Large intestine (tissue), 12 donors: ENCODE data around the gene ATP23. TPM values are rescaled to one million over a fixed set of nuclear protein-coding genes. Genes with fewer than 3 reads are reported as not detected.

ENCODE experiments used
- DNase-seq, 2 donors: peaks; one replicate each; pipeline versions ENCODE4 v3.0.0 to v3.0.0-alpha.2; 2013
- H3K27ac ChIP-seq: one replicate; pipeline ENCODE4 v1.5.1; 2013; ENCODE audit warnings: low read length
- H3K27me3 ChIP-seq: 2 replicates; pipeline ENCODE4 v1.6.1; 2013; ENCODE audit warnings: low read length; ENCODE audit not compliant: control insufficient read depth, insufficient read depth
- H3K36me3 ChIP-seq: 2 replicates; pipeline ENCODE4 v1.6.1; 2013; ENCODE audit warnings: low read length; ENCODE audit not compliant: control insufficient read depth, insufficient read depth
- H3K4me1 ChIP-seq: one replicate; pipeline ENCODE4 v1.6.1; 2013; ENCODE audit warnings: low read length; ENCODE audit not compliant: control insufficient read depth, insufficient read depth
- H3K4me3 ChIP-seq: one replicate; pipeline ENCODE4 v1.5.1; 2013; ENCODE audit warnings: low read length
- H3K9me3 ChIP-seq: one replicate; pipeline ENCODE4 v1.6.1; 2013; ENCODE audit warnings: mild to moderate bottlenecking, low read depth, low read length, moderate library complexity; ENCODE audit not compliant: control insufficient read depth
- WGBS: methylation state at CpG from one replicate; pipeline ENCODE4 v1.1.5; 2013; ENCODE audit warnings: low lambda C conversion rate; ENCODE audit not compliant: insufficient coverage; 5-methylcytosine and 5-hydroxymethylcytosine counted together
- long read RNA-seq, 11 donors: transcript quantifications; one replicate each; lab custom pipeline, GENCODE V29; 2026
- polyA plus RNA-seq: library from polyadenylated mRNA; unstranded; fragments of 120-200 nt; gene quantifications from one replicate; pipeline ENCODE4 v1.2.1, GENCODE V29; 2013

Gene ATP23
- polyA plus RNA-seq, result 8.5 TPM
- long read RNA-seq, donor 1, partial matches to known transcripts, result 0 of 7 reads
- long read RNA-seq, donor 1, other reads (novel, unspliced or antisense), result 7 of 7 reads
- long read RNA-seq, donor 2, partial matches to known transcripts, result 0 of 4 reads
- long read RNA-seq, donor 2, other reads (novel, unspliced or antisense), result 0 of 4 reads
- long read RNA-seq, donor 3, result 0 reads
- long read RNA-seq, donor 4, result 0 reads
- long read RNA-seq, donor 5, partial matches to known transcripts, result 0 of 2 reads
- long read RNA-seq, donor 5, other reads (novel, unspliced or antisense), result 0 of 2 reads
- long read RNA-seq, donor 6, partial matches to known transcripts, result 0 of 12 reads
- long read RNA-seq, donor 6, other reads (novel, unspliced or antisense), result 11 of 12 reads
- long read RNA-seq, donor 7, partial matches to known transcripts, result 0 of 9 reads
- long read RNA-seq, donor 7, other reads (novel, unspliced or antisense), result 8 of 9 reads
- long read RNA-seq, donor 8, partial matches to known transcripts, result 0 of 4 reads
- long read RNA-seq, donor 8, other reads (novel, unspliced or antisense), result 0 of 4 reads
- long read RNA-seq, donor 9, partial matches to known transcripts, result 0 of 3 reads
- long read RNA-seq, donor 9, other reads (novel, unspliced or antisense), result 0 of 3 reads
- long read RNA-seq, donor 10, partial matches to known transcripts, result 0 of 4 reads
- long read RNA-seq, donor 10, other reads (novel, unspliced or antisense), result 0 of 4 reads
- long read RNA-seq, donor 11, partial matches to known transcripts, result 0 of 2 reads
- long read RNA-seq, donor 11, other reads (novel, unspliced or antisense), result 0 of 2 reads

GRCh38 chr12:57941165-57941894 is at the start of gene ATP23:
ATP23 (plus strand) TSS chr12:57941567; CDS start chr12:57941702, 135 bp downstream.
- peak within 1 kb of the TSS; percentile 87 for H3K27ac ChIP-seq
- no peaks in the 10 kb centered on the region for H3K9me3 ChIP-seq
- H3K4me1 ChIP-seq, result peaks cover 12% of the 10 kb centered on the region
- peak; percentile 93 to 96 for DNase-seq
- H3K27me3 ChIP-seq, result no peaks in the 10 kb centered on the region
- peak within 1 kb of the TSS; percentile 68 for H3K4me3 ChIP-seq
- WGBS, result no CpG with 5 or more reads among the region's 55 CpGs
- H3K36me3 ChIP-seq, result no peaks in the 10 kb centered on the region

GRCh38 chr12:57892232-57892972 is 49.0 kb upstream of the ATP23 start:
- WGBS, result 0% methylated on average over 1 of the region's 9 CpGs
- H3K27ac ChIP-seq, result peak overlapping the region; percentile 66
- H3K4me3 ChIP-seq, result no peak overlapping the region
- DNase-seq, result peak in 1 of 2 donors; percentile 48
- no peaks in the 10 kb centered on the region for H3K9me3 ChIP-seq
- peaks cover 75% of the 10 kb centered on the region for H3K4me1 ChIP-seq
- no peaks in the 10 kb centered on the region for H3K27me3 ChIP-seq
- no peaks in the 10 kb centered on the region for H3K36me3 ChIP-seq

- DNase-seq, result peak; percentile 92 to 95
- Histone ChIP-seq H3K36me3 (no peaks in the 10 kb centered on the region), H3K9me3 (no peaks in the 10 kb centered on the region), H3K27me3 (no peaks in the 10 kb centered on the region), H3K4me1 (peaks cover 68% of the 10 kb centered on the region), H3K4me3 (peak overlapping the region; percentile 12), H3K27ac (peak overlapping the region; percentile 66)
- WGBS, result no CpG with 5 or more reads among the region's 13 CpGs
Observed at GRCh38 chr12:57893431-57894353, 47.7 kb upstream of the ATP23 start.

GRCh38 chr12:57894399-57895292 is 46.7 kb upstream of the ATP23 start:
- Histone ChIP-seq H3K9me3 (no peaks in the 10 kb centered on the region), H3K4me1 (peaks cover 58% of the 10 kb centered on the region), H3K36me3 (no peaks in the 10 kb centered on the region), H3K27ac (peak overlapping the region; percentile 66), H3K4me3 (peak overlapping the region; percentile 12), H3K27me3 (no peaks in the 10 kb centered on the region)
- WGBS, result 86% methylated on average over 1 of the region's 6 CpGs
- DNase-seq, result peak in 1 of 2 donors; percentile 36

GRCh38 chr12:57895389-57896114 is 45.8 kb upstream of the ATP23 start:
- H3K4me3 ChIP-seq, result no peak overlapping the region
- peak overlapping the region; percentile 66 for H3K27ac ChIP-seq
- peaks cover 55% of the 10 kb centered on the region for H3K4me1 ChIP-seq
- peak in 1 of 2 donors; percentile 58 for DNase-seq
- no peaks in the 10 kb centered on the region for H3K36me3 ChIP-seq
- H3K9me3 ChIP-seq, result no peaks in the 10 kb centered on the region
- no peaks in the 10 kb centered on the region for H3K27me3 ChIP-seq
- WGBS, result 90% methylated on average over 2 of the region's 5 CpGs

GRCh38 chr12:57896115-57896433 is 45.3 kb upstream of the ATP23 start:
- H3K27me3 ChIP-seq, result no peaks in the 10 kb centered on the region
- H3K36me3 ChIP-seq, result no peaks in the 10 kb centered on the region
- peak overlapping the region; percentile 42 for H3K4me3 ChIP-seq
- peak overlapping the region; percentile 66 for H3K27ac ChIP-seq
- peaks cover 55% of the 10 kb centered on the region for H3K4me1 ChIP-seq
- WGBS, result 100% methylated on average over 1 of the region's 6 CpGs
- DNase-seq, result peak in 1 of 2 donors; percentile 31
- no peaks in the 10 kb centered on the region for H3K9me3 ChIP-seq

- WGBS, result no CpG with 5 or more reads among the region's 54 CpGs
- H3K4me1 ChIP-seq, result peaks cover 55% of the 10 kb centered on the region
Observed at GRCh38 chr12:57896434-57897201, 44.7 kb upstream of the ATP23 start.

More at GRCh38 chr12:57896434-57897201, 44.7 kb upstream of the ATP23 start:
- Histone ChIP-seq H3K27me3 (no peaks in the 10 kb centered on the region), H3K27ac (peak overlapping the region; percentile 66), H3K4me3 (peak overlapping the region; percentile 42), H3K36me3 (no peaks in the 10 kb centered on the region), H3K9me3 (no peaks in the 10 kb centered on the region)
- DNase-seq, result peak in 1 of 2 donors; percentile 77
